Measurements from ENCODE around the gene CDPF1.

DNA sequence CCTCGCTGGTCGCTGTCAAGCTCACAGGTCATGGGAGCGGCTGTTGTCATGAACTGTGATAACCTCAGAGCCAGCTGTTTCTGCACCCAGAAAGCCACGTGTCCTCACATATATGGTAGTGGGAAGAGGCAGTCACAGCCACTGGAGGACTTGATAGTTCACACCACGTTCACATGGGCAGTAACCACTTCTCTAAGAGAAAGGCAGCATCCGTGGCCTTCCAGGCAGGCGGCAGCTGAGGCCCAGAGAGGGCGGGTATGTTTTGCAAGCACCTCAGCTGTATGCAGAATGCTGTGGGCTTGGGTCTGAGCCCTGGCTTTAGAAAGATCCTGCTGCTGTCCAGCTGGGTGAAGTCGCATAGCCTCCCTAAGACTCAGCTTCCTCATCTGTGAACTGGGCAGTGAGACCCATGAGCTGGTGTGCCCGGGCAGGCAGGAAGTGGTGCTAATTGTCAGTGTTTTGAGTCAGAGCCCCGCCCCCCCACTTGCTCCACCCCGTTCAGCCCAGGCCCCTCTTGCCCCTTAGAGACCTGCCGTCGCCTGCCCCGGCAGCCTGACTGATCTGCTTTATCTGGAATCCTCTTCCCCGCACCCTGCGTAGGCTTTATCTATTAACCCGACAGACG lies 31.0 kb upstream of the CDPF1 start:
- TF ChIP-seq CTCF (IDR thresholded peaks at IDR 0.05) (no peak), POLR2A (IDR thresholded peaks at IDR 0.05) (no peak)
